HG02610 (cell line): ENCODE results near the gene GRAMD1A.
"Not testable (repeated sequence)": the region's sequence is repeated elsewhere in the genome, so short reads cannot be mapped to it uniquely, and the experiment has no call there.

Experiments
- ATAC-seq: cut with Tn5 transposase; IDR thresholded peaks from one replicate; pipeline ENCODE4 v1.9.1; 2021; ENCODE audit warnings: mild to moderate bottlenecking, moderate library complexity; ENCODE audit not compliant: unreplicated experiment

Gene GRAMD1A

DNA sequence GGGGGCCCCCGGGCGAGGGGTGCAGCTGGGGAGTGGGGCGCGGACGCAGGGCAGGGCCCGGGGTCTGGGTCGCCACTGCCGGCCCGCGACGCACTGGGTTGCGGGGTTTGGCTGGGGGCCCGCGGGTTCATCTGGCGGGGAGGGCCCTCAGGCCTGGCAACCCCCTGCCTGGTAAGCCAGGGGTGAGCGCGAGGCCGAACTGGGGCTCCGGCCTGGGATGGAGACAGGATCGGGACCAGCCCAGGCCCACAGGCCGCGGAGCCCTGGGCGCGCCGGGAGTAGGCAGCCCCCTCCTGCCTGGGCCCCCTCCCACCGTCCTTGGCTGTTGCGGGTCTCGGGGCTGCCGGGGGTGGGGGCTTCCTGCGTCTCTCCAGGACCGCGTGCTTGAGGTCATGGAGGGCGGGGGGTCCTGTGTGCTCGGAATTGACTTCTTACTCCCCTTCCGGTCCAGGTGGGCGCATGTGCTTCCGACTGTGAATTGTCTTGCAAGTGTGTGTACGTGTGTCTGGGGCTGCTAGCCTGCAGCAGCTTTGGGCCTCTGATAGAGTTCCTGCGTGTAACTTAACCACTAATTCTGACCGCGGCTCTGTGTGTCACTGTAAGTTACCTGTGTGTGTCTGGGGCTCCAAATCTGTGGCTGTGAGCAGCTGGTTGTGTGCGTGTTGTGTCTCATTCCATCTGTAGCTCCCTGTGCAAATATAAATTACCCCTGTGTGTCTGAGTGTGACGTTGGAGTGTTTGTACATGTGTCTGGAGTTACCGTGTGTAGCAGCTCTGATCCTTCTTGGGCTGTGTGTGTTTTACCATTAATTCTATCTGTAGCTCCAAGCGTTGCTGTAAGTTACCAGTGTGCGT lies 751 bp downstream of the GRAMD1A start:
- ATAC-seq: peak; percentile 14

DNA sequence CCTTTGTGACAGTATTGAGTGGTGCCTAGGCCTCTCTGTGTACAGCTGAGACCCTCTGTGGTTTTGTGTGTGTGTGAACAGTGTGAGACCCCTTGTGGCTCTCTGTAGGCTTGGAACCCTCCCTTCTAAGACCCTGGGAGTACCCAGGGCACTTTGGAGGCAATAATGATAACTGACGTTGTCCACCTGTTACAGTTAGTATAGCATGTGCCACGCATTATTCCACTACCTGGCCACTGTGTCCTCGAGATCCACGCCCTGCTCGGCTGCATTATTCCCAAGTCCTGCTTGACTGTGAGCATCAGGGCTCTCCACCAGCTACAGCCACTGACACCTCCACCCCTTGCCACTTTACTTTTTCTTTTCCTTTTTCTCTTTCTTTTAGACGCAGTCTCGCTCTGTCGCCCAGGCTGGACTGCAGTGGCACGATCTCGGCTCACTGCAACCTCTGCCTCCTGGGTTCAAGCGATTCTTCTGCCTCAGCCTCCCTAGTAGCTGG lies 2.0 kb downstream of the GRAMD1A start:
- ATAC-seq: no peak

DNA sequence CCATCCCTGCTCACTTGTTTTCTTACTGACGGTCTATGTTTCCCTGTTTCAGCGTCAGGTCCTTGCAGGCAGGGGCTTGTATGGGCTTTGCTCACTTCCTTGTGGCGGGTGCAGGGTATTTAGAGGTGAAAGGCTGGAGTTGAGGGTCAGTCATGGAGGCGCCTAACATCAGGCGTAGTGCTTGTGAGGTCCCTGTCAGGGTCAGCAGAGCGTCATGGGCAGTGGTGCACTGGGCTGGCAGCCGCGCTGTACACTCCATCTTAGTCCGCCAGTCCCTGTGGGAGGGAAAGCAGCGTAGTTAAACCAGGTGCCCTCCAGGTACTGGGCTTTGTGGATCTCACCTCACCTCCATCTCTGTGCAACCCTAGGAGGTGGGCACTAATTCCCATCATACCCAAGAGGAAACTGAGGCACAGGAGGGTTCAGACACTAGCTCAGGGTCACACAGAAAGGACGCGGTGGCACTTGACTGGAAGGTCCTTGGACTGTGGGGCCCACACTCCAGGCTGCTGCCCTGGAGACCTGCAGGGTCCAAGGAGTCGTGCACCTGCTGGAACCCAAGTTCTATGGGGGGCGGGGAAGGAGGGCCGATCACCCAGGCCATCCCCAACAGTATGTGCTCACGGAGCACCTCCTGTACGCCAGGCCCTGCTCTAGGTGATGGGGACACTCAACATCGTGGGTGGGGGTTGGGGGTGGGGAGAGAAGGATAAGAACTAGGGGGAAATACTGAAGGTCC lies 4.6 kb downstream of the GRAMD1A start:
- ATAC-seq: no peak

DNA sequence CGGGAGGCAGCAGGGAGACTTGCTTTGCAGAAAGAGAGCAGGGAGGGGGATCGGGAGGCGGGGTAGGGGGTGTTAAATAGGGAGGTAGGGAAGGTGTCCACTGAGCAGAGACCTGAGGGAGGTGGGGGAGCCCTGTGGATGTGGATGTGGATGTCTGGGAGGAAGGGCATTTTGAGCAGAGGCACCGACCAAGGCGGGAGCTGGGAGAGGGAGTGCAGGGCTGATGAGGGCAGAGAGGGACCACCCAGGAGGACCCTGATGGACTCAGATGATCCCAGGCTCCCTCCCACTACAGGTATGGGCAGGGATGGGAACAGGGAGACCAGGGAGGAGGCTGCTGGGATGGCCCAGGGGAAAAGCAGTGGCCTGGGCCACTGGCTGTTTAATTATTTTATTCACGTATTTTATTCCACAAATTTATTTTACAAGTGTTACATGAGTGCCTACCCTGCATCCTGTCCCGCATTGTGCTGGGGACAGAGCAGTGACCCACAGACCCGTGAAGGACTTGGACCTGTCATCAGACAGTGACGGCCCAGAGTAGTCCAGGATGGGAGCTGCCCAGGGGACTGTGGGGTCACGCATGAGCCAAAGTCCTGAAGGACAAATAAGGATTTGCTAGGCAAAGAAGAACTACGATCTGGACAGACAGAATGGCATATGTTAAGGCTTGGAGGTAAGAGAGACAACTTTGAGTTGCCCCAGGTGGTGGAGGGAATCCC lies 5.3 kb downstream of the GRAMD1A start:
- no peak for ATAC-seq

DNA sequence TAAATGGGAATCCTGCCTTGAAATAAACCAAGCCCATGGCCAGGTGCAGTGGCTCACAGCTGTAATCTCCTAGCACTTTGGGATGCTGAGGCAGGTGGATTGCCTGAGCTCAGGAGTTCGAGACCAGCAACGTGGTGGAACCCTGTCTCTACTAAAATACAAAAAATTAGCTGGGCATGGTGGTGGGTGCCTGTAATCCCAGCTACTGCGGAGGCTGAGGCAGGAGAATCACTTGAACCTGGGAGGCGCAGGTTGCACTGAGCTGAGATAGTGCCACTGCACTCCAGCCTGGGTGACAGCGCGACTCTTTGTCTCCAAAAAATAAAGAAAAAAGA lies 5.9 kb downstream of the GRAMD1A start:
- ATAC-seq: not testable (repeated sequence)

DNA sequence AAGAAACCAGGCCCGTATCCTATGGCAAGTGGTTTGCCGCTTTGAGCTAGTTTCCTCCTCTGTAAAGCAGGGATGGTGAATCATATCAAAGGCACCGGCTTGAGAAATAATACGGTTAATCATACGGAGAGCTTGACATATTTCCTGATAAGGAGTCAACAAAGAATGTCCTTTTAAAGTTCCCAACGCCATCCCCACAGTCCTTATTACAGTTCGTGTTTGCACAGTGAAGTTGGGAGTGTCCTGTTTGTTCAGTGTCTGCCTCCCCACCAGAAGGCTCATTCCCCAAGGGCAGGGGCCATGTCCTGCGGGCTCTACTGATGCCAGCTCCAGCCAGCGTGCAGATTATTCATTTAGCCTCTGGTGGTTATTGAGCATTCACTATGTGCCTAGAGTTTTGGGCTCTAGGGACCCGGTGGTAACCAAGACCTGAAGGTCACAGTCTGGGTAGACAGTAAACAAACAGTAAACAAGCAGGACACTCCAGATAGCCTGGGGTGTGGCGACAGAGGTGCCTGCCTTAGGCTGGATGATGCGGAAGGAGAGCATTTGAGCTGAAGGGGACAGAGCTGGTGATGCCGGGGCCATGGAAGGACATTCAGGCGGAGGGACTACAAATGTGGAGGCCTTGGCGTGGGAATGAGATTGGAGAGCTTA lies 6.3 kb downstream of the GRAMD1A start:
- no peak for ATAC-seq

DNA sequence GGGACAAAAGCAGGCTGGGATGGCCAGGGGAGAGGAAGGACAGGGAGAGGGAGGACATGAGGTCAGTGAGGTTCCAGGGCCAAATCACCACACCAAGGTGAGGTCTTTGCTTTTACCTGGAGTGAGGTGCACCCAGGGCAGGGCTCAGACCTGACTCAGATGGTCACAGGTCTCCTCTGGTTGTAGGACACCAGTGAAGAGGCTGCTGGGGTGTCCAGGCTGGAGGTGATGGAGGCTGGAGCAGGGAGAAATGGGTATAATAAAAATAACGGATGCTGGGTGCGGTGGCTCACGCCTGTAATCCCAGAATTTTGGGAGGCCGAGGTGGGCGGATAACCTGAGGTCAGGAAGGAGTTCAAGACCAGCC lies 6.9 kb downstream of the GRAMD1A start:
- no peak for ATAC-seq

DNA sequence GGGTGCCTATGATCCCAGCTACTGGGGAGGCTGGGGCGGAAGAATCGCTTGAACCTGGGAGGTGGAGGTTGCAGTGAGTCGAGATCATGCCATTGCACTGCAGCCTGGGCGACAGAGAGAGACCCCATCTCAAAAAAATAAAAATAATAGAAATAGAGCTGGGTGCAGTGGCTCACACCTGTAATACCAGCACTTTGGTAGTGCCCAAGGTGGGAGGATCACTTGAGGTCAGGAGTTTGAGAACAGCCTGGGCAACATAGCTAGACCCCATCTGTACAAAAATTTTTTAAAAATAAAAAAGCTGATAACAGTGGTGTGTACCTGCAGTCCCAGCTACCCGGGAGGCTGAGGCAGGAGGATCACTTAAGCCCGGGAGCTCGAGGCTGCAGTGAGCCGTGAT lies 7.3 kb downstream of the GRAMD1A start:
- ATAC-seq: not testable (repeated sequence)

DNA sequence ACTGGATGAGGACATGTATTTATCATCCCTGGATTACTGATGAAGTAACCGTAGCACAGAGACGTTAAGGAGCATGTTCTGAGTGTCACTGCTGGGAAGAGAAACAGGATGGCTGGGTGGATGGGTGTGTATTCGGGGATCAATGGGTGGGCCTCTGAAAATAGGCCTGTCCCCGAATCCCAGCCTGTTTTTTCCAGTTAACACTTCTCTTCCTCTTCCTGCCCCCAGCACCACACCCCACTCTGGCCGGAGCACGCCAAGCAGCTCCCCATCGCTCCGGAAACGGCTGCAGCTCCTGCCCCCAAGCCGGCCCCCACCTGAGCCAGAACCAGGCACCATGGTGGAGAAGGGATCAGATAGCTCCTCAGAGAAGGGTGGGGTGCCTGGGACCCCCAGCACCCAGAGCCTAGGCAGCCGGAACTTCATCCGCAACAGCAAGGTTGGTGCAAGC lies 8.8 kb downstream of the GRAMD1A start:
- no peak for ATAC-seq

DNA sequence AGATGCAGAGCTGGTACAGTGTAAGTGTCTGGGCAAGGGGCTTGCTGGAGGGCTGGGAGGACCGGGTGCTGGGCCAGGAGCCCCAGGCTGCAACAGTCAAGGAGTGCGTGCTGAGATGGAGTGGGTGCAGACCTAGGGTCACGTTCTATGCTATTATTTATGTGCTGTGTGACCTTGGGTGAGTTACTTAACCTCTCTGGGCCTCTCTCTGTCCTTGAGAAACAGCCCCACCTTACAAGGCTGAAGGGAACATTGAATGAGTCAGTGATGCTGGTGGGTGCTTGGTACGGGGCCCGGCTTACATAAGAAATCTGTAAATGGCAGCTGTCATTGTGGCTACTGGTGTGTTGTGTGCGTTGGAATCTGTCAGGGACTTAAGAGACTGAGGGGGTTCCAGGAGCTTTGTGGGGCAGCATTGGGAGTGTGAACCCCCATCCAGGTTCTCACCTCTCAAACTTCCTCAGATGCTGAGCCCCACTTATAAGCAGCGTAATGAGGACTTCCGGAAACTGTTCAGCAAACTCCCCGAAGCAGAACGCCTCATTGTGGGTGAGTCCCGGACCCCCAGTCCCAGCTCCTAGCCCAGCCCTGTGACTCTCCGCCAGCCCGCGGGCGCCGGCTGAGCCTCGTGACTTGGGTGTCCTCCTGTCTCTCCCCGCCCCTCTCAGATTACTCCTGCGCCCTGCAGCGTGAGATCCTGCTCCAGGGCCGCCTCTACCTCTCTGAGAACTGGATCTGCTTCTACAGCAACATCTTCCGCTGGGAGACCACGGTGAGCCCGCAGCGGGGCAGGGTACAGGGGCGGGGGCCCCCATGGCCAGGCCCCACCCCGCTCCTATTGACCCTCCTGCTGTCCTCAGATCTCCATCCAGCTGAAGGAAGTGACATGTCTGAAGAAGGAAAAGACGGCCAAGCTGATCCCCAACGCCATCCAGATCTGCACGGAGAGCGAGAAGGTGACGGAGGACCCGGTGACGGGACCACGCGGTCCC lies 9.6 kb downstream of the GRAMD1A start:
- no peak for ATAC-seq

DNA sequence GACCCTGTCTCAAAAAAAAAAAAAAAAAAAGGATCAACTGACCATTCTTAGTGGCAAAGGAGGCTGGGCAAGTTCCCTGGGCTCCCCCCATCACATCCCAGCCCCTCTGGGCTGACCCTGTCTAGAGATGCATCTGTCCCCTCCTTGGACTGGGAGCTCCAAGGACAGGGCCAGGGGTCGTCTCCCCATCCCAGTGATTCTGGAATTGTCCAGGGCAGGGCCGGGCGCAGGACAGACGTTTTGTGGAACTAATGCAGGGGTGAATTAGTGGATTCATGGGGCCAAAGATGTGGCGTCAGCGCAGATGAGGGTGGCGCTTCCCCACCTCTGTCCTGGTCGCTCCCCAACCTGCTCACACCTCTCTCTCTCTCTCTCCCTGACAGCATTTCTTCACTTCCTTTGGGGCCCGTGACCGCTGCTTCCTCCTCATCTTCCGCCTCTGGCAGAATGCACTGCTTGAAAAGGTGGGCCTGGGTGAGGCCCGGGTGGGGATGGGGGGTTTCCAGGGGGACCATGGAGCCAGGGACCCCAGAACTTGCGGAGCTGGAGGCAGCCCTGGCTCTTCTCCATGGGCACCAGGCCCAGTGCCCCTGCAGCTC lies 11.1 kb downstream of the GRAMD1A start:
- ATAC-seq: no peak

DNA sequence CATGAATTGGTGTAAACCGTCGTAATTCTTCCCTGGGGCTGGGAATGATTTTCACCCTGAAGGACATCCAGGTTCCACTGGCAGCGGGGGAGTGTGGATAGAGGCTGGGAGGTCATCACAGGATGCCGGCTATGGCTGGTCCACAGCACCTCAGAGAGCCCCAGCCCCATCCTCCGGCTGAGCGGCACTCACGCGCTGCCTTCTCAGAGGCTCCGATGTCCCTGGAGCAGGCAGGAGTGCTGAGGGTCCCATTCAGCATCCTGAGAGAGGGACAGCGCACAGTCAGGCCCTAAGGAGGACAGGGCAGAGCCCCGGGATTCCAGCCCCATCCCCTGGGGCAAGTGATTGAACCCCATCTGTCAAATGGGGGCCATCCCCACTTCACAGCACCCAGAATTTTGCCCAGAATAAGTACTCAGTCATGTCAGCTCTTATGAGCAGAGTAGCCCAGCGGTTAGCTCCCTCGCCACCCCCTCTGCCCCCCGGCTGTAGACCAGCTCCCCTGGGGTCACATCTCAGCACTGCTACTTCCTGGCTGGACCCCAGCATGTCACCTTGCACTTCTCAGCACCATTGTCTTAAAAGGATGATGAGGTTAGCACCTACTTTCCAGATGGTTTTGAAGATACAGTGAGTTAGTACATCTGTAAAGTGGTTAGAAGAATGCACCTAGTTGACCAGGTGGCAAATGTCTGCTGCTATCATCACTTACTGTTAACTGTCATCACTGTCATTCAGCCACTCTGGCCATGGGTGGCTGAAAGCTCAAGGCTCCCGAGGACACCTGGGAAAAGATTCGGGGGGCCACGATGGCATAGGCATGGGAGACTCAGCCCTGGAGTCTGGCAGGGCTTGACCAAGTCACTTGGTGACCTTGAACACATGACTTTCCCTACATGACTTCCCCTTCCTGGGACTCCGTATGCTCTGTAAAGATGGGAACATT lies 11.9 kb downstream of the GRAMD1A start:
- ATAC-seq: no peak

DNA sequence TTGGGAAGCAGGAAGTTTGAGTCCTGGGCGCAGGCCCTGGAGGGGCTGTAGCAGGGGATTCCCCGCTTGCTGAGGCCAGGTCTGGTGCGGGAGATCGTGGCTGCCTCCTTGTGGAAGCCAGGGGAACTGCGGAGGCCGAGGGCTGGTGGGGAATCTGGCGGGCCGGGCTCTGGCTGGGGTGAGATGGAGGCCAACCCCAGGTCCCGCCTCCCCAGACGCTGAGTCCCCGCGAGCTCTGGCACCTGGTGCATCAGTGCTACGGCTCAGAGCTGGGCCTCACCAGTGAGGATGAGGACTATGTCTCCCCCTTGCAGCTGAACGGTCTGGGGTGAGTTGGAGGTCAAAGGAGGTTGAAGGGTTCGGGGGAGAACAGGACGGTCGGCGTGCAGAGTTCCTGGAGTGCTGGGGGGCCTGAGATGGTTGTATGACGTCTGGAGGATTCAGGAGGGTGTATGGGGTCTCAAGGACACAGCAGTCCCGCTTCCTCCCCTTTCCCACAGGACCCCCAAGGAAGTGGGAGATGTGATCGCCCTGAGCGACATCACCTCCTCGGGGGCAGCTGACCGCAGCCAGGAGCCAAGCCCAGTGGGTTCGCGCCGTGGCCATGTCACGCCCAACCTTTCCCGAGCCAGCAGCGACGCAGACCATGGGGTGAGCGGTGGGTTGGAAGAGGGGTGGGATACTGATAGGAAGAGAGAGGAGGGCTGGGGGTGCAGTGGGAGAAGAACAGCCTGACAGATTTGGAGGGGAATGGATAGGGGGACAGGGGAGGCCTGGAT lies 13.1 kb downstream of the GRAMD1A start:
- ATAC-seq: no peak

DNA sequence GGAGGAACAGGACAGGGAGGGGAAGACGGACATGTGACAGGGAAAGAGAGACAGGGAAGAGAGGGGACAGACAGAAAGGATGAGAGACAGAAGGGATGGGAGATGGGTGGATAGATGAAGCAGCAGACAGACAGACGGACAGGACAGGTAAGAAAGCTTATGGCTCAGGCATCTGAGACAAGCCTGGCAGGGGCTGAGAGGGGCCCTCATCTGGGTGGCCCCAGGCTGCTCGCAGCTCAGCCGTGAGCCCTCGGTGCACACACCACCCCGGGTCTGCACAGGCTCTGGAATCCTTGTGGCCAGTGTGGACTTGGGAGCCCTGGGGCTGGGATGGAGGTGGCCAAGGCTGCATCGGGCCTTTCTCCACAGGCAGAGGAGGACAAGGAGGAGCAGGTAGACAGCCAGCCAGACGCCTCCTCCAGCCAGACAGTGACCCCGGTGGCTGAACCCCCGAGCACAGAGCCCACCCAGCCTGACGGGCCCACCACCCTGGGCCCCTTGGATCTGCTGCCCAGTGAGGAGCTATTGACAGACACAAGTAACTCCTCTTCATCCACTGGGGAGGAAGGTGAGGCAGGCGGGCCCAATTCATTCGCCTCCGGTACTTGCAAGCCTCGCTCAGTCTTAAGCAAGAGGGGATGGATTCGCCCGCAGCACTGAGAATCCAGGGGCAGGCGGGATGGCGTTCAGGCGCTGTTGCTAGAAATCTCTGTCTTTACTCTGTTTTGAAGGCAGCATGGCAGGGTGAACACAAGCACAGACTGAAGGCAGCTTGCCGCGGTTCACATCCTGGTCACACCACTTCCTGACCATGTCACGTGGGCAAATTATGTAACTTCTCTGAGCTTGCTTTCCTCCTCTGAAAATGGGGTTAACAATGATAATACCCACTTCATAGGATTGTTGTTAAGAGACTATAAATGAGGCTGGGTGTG lies 14.0 kb downstream of the GRAMD1A start:
- no peak for ATAC-seq

DNA sequence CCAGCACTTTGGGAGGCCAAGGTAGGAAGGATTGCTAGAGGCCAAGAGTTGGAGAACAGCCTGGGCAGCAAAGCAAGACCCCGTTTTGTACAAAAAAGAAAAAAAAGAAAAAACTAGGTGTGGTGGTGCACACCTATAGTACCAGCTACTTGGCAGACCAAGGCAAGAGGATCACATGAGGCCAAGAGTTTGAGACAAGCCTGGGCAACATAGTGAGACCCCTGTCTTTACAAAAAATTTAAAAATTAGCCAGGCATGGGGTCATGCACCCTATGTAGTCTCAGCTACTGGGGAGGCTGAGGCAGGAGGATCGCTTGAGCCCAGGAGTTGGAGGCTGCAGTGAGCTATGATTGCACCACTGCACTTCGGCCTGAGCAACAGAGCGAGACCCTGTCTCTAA lies 14.7 kb downstream of the GRAMD1A start:
- not testable (repeated sequence) for ATAC-seq

DNA sequence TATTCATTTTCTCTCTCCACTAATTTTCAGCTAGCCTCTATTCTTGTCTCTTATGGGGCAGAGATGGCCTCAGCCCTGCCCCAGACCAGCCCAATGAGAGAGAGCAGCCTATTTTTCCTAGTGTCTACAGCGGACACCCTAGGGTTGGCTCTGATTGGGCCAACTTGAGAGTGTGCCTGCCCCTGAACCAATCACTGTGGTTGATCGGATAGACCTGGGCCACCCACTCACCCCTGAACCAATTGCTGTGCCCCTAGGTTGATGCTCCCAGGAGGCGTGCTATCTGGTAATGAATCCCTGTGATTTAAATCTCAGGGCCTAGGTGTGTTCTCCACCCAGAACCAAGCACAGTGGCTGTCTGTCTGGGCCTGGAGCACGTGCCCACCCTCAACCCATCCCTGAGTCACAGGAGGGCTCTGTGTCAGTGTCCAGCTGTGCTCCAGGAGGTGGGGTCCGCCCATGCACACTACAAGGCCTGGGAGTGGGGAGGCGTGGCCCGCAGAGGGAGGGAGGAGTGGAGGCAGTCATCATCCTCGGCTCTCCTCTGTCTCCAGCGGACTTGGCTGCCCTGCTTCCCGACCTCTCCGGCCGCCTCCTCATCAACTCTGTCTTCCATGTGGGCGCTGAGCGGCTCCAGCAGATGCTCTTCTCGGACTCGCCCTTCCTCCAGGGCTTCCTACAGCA lies 15.3 kb downstream of the GRAMD1A start:
- ATAC-seq: no peak
